Activated effector memory CD4-positive, alpha-beta T cell treated with anti-CD3 and anti-CD28 coated beads, Interleukin-2, amount 50 U/mL, for 16 hours (primary cell): ENCODE data around the gene KITLG.
"Not testable (repeated sequence)": the region's sequence is repeated elsewhere in the genome, so short reads cannot be mapped to it uniquely, and the experiment has no call there.

Source experiments
- DNase-seq: peaks from one replicate; pipeline ENCODE4 v3.0.0-alpha.2; 2020

KITLG gene, protein sequence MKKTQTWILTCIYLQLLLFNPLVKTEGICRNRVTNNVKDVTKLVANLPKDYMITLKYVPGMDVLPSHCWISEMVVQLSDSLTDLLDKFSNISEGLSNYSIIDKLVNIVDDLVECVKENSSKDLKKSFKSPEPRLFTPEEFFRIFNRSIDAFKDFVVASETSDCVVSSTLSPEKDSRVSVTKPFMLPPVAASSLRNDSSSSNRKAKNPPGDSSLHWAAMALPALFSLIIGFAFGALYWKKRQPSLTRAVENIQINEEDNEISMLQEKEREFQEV

DNA sequence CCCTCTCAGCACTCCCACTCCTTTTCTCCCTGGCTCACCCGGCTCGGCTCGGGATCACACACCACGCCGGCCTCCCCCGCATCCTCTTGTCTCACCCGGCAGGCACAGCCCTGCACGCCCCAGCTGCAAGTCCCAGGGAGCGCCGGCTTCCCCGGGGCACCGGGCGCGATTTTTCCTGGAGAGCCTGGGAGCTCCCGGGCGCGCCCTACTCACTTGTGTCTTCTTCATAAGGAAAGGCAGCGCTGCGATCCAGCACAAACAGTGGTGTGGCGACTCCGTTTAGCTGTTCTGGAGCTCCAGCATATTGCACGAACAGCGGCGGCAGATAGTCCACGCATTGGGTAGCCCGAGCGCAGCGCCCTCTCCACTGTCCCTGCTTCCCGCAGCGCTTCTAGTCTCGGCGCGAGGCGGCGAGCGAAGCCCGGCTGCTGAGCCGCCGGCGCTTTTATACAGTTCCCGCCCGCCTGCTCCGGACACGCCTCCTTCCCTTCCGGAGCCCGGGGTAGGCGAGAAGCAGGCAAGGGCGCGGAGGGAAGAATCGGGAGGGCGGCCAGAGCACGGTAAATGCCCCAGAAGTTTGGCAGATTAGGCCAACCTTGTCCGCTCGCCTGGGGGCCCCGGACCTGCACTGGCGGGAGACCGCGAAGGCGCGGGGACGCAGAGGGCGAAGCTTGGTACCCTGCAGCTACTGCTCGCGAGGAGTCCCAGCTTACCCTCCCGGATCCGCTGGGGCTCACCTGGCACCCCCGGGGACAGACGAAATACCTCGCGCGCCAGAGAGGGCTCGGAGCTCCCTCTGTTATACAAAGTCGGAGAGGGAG, at the start of gene KITLG:
Gene KITLG, minus strand, starts transcription at position 421 of the 821 bp plus-strand sequence. Its CDS starts 193 bp downstream, at position 228.
- no peak for DNase-seq

DNA sequence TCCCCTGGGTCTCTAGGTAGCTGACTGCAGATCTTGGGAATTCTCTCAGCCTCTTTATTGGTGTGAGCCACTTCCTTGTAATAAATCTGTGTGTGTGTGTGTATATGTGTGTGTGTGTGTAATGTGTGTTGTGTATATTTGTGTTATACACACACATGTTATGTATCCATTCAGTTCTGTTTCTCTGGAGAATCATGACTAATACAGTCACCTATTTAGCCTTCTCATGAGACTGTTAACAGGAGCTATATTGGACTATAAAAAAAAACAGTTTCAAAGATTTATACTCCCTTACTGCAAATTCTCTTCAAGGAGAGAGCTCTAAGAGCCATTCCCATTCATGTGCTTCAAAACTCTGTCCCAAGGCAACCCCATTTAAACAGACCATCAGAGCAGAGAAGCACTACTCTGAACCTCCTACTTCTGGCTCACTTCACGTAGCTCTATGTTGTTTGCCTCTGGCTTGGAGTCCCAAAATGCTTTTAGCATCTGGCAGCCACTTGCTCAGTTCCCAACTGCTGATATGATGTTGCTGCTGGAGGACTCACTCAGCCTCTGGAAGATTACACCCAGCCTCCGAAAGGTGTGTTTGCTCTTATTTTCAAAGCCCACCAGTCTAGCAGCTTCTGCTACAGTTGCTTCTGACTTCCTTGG, 48.7 kb upstream of the KITLG start:
- DNase-seq: no peak

DNA sequence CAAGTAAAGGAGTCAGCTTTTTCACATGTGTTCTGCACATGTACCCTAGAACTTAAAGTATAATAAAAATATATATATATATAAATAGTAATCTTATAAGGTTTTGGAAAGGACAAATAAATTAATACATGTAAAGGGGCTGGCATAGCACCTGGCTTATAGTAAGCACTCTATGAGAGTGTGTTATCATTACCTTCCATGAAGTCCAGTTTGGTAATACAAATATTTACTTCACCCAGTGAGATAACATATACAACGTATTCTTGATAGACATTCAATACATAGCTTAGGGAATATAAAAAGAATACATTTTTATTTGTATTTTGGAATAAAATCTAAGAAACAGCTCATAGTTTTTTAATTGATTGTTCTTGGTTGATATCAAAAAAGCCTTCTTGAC, 47.8 kb upstream of the KITLG start:
- not testable (repeated sequence) for DNase-seq

DNA sequence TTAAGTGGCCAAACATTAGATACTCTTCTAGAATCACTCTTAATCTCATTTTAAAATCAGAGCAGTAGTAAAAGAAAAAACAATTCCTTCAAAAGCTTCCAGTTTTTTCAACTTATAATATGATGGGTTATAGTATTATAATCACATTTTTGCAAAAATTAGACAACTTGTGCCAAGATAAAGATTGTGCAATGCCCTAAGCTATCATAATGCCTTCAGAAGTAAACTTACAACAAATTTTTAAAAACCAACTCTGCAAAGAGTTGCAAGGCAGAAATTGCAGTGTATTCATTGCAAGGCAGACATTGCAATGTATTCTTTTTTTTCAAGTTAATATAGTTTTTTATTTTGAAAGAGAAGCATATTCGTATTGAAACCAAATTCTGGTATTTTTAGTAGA, 47.2 kb upstream of the KITLG start:
- no peak for DNase-seq

DNA sequence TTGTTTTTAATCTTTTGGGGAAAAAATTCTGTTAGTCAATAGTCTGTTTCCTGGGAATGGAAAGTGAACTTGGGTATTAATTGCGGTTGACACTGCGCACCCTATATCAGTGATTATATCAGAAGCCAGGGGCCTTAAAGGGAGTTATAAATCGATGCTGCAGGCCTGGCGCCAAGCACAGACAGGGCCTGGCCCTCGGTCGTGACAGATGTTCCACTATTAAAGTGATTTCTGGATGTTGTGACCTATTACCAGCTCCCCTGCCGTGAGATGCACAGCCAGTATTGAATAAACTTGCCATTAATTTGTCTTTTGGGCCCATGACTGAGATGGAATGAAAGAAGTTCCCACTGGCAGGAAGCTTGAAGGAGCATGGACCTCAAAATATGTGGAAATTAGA, 45.1 kb upstream of the KITLG start:
- DNase-seq: no peak

DNA sequence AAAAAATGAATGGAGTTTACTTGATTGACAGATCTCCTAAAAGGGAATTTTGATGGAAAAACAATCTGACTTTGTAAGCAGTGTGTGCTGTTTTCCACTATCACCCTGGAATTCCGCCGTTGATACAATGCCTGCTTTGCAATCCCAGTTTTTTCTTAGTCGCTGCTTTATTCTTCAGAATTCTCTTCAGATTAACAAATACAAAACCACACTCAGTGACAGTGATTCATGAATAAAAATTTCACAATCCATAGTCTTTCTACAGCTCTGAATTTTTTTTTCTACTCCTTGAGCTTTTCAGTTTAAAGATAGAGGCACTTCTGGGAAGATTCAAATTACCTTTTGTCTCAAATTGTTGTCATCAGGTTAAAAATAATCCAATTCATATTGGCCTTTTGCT, 44.6 kb upstream of the KITLG start:
- DNase-seq: no peak

DNA sequence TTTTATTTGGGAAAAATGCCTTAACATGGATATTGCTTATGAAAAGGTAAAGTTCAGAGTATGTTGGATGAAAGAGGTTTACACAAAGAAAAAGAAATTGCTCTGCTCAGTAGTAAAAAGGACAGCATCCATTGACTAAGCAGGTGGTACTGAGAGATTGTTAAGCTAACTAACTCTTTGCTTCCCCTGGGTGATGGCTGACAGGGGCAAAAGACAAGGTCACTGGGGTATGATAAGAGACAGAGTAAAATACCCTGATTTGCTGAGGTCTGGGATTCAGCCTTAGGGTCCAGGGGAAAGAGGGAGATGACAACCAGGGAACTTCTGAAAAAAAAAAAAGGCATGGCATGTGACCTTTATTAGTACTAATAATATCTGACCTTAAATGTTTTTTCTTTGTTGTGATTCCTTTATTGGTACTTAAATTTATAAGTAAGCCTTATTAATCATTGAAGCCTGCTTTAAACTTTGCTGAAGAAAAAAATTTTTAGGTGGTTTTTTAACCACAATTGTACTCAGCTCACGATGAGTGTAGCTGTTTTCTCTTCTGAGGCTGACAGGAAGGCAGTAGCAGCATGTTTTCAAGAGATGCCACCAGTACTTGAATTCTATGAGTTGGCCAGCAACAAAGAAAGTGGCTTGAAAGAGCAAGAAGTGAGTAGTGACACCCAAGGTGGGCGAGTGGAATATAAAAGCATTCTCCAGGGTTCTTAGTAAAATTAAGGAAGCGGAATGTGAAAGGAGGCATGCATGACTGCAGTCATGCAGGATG, 43.7 kb upstream of the KITLG start:
- no peak for DNase-seq

DNA sequence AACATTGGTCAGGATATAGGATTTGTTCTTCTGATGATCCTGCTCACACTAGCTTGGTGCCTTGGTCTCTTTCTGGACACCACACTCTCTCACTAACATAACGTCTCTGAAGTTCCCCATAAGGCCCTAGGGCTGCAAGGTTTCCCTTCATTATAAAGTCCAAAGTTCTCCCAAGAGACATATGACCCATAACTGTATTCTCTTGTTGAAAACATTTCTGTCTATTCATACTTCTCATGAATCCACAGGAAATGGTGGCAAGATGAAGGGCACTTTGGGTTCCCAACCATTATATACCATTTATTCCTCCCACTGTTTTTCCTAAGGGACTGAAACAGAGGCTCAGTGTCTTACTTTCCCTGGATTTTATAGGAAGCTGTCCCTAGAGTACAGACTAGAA, 37.1 kb upstream of the KITLG start:
- DNase-seq: no peak

DNA sequence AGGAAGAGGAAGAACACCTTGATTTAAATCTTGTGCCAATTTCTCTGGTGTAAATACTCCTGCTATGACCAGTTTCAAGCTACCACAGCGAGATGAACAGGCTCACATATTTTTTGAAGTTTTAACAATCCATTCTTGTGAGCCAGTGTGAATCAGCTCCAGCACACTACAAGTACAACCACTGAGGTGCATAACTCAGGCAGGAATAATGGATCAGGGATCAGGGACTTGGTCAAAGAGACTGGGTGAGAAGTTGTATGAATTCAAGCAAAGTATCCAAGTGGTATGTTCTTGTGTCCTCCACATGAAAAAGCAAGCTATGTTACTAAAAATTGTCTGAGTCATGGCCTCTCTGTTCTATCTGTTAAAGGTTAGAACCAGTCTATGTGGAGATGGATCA, 35.2 kb upstream of the KITLG start:
- DNase-seq: no peak

DNA sequence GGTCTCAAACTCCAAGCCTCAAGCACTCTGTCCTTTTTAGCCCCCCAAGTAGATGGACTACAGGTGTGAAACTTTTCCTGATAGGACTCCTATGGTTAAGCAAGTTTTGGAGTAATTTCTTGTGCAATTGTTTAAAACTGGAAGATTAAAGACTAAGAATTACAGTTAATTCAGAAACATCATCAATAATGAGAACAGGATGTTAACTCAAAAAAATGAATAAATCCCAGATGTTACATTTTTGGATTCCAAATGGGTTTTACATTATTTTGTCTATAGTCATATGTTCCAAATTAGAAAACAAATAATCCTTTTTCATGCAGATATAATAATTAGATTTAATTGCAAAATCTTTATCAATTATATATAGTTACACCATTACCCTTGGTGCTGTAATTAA, 24.4 kb upstream of the KITLG start:
- DNase-seq: no peak

DNA sequence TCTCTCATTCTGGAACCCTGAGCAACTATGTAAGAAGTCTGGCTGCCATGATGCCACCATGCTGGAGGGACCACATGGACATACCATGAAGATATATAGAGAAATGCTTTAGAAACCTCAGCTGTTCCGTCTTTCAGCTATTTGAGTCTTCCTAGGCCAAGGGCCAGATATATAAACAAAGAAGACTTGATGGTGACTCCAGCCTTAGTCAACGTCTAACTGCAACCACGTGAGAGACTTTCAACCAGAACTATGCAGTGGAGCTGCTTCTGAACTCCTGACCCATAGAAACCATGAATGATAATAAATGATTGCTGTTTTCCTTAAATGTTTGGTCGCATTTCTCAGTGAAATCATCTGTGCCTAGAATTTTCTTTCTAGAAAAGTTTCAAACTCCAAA, 20.0 kb upstream of the KITLG start:
- DNase-seq: no peak

DNA sequence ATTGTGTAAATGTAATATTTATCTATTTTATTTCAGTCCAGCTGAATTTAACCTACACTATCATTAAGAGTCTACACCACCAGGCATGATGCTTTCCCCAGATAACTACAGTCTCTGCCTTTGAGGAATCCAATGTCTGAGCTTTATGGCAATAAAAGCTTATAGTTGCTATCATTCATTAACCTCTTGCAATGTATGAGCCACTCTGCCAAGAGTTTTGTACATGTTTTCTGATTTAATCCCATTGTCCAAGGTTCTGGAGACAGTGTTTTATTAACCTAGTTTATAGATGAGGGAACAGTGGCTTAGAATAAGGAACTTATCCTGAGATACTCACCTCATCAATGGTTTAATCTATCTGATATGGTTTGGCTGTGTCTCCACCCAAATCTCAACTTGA, 17.1 kb upstream of the KITLG start:
- no peak for DNase-seq

DNA sequence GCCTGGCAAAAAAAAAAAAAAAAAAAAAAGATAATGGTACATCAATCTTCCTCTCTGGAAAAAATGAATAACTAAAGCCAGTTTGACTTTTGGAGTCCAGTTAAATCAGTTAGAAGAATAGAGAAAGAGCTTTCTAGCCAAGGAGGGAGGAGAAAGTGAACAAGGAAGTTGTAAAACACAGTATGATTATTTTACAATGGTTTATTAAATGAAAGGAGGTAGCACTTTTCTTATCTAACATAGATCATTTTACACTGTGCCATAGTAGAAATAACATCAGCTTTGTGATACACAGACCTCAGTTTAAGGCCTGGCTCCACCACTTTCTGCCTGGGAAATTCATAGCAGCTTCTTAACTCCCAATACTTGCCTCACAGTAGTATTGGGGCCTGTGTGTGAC, 15.4 kb upstream of the KITLG start:
- no peak for DNase-seq

DNA sequence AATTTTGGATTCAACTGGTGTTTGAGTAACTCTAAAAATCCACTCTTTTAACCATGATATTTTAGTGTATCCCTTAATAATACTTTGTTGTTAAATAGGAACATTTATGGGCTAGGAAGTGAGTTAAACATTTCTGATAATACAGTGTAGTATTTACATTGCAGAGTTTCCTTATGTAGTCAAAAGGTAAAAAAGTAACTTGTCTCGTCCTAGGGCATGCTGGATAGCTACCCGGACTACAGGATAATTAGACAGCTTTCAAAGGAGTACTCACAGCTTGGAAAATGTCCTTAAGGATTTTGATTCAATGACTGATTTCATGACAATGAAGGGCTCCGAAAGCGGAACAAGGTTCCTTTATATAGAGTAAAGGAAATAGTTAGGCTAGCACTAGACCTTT, 14.5 kb upstream of the KITLG start:
- DNase-seq: no peak

DNA sequence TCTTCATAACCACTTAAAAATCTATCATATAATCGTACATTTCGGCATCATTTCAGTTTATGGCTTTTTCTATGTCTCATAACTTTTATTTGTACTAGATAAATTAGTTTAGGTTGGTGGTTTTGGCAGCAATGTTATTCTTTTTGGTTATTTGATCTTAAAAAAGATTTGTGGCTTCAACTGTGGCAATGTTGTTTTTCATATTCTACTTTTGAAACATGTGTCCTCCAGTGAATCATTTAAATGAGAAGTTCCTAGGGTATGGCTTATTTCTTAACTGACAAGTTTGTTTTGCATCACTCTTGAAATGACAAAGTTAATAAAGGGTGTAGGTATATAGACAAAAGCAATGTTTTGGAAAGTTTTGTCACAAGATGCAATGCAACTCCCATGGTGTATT, 11.1 kb upstream of the KITLG start:
- no peak for DNase-seq

DNA sequence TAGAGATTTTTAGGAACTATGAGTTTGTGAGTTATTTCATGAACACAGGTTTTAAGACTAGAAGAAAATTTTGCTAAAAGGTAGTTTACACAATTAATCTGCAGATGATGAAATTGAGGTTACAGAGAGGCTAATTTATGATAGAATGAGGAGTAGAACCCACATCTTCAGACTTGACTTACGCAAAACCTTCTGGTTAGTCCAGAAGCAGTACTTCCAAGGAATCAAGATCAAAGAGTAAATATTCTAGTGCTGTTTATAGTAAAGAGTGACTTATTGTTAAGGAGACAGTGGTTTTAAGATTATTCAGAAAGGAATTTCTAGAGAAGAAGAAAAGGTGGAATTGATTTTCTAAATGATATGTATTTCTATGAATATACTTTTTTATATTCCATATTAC, 10.6 kb upstream of the KITLG start:
- no peak for DNase-seq

DNA sequence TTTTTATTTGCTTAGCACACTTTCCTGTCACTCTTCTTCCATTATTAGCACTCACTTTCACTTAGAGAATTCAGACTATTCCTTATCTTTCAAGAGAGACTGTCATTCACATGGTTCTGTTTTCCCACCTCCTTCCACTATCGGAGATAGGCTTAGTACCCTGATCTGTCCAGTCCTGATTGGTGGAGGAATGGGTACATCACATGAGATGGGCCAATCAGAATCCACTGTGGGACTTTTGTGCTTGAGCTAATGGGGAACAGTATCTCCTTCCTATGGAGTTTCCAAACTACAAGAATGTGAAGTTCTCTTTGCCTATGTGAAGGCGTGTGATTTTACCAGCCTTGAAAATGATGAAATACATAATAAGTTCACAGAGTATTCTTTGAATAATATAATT, 4.8 kb upstream of the KITLG start:
- DNase-seq: no peak

DNA sequence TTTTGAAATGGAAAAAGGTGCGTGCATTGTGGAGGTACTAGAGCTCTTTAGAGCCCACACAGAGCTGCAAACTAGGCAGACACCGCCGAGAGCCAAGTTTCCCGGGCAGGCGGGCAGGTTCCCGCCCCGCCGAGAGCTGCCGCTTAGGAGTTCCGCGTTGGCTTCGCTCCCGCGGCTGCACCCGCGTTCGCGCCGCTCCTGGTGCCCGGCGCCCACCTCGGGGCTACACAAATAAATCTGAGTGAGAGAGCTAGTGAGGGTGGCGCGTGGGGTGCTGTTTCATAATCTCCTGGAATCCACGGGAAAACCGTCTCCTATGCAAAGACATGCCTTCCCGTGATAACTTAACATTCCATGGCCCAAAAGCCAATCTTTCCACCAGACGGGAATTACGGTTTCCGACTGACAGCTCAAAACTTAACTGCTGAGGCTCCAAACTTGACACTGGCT, 645 bp downstream of the KITLG start:
- DNase-seq: no peak

DNA sequence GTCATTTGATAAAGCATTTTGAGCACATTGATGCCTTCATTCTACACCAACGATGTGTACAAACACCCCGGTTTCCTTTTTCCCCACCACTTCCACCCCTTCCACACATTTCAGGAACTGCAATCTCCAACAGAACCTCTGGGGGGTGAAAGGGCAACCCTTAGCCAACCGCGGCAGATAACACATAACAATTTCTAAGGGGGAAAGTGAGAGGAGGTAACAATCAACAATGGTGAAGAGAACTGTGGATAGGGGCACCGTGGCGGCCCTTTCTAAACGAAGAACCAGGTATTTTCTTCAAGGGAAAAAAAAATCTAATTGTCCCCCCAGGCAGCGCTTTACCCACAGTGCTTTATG, 1.1 kb downstream of the KITLG start:
- no peak for DNase-seq

DNA sequence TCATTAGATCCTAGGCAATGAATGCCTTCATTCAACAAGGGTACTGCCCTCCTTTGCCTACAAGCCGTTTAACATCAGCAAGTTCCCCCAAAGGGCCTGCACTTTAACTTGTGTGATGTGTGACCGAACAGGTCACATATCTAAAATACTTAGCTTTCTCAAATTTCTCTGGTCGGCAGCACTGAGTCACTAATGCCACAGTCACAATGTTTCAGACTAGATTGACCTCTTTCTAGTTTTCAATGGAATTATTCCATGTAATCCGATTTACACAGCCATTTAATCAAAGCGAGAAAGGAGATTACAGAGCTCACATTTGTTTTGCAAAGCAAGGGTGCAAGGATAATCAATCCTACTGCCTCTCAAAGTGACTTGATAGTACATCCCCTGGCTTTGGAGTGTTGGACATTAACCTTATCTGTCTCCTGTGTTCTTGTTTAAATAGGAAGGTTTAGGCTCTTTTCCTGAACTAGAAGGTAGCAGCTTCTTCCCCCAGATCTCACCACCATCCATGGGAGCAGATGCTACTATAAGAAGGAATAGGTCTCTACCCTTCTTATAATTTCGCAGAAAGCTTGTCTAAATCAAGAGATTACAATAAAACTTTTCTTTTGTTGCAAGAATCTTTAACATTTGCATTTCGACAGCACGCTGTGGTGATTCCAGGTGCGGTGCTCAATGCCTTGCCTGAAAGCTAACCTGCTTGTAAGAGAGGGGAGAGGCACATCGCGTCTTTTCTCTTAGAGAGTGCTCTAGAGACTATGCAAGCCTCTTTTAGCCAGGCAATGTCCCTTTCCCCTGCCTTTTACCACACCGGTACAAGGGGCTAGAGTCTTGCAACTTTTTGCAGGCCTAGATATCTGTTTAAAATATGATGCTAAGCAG, 1.8 kb downstream of the KITLG start:
- DNase-seq: no peak

DNA sequence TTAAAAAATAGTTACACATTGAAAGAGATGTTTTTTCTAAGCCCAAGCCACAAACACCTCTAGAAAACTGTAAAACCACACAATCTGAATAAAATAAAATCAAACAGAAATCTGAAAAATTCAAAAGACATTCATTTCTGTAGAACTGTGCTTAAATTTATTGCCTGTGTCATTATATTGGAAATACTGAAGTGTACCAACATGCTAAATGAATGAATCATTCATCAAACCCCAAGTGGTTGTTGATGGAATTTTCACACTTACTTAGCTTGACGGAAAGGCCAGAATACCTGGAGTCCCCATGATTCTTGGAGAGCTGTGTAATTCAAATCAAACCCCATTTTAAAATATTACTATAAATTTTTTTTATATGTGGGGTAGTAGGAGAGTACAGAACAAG, 2.7 kb downstream of the KITLG start:
- no peak for DNase-seq

DNA sequence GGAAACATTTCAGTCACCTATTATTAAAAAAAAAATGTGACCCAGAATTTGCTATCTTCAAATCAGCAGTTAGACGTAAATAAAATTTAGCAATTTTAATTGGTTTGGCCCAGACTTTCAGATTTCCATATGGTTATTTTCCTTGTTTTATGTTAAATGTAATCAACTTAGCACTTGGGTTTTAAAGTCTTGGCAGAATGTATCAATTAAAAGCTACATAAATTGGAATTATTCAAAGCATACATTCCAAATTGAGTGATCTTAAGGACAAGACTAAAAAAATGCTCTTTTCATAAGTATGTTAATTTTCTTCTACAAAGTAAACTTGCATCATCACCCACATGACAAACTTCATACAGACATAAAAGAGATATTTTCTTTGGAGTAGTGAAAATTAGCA, 3.4 kb downstream of the KITLG start:
- no peak for DNase-seq
